ENCODE data around the gene APRT.

DNA sequence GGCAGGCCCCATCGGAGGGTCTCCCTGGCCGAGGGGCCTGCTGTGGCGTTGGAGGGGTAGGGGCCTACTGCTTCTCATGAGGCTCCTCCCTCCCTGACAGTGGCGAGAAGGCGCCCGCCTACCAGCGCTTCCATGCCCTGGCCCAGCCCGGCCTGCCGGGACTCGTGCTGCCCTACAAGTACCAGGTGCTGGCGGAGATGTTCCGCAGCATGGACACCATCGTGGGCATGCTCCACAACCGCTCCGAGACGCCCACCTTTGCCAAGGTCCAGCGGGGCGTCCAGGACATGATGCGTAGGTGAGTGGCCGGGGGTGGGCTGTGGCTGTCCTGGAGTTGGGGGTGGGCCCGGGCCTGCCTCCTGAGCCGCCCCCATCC, 6.4 kb downstream of the APRT start:
- TF ChIP-seq, protein P1, sequence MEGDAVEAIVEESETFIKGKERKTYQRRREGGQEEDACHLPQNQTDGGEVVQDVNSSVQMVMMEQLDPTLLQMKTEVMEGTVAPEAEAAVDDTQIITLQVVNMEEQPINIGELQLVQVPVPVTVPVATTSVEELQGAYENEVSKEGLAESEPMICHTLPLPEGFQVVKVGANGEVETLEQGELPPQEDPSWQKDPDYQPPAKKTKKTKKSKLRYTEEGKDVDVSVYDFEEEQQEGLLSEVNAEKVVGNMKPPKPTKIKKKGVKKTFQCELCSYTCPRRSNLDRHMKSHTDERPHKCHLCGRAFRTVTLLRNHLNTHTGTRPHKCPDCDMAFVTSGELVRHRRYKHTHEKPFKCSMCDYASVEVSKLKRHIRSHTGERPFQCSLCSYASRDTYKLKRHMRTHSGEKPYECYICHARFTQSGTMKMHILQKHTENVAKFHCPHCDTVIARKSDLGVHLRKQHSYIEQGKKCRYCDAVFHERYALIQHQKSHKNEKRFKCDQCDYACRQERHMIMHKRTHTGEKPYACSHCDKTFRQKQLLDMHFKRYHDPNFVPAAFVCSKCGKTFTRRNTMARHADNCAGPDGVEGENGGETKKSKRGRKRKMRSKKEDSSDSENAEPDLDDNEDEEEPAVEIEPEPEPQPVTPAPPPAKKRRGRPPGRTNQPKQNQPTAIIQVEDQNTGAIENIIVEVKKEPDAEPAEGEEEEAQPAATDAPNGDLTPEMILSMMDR (IDR thresholded peaks at IDR 0.05; ENCODE audit: low read depth, low read length, poor library complexity, severe bottlenecking) = no peak
- TF ChIP-seq EZH2phosphoT487 (IDR thresholded peaks at IDR 0.05; ENCODE audit: borderline replicate concordance, low read length) = no peak

All from DOHH2 (cell line).